ENCODE data around the gene ADGRL3. TPM values are rescaled to one million over a fixed set of nuclear protein-coding genes. Genes with fewer than 3 reads are reported as not detected.
A peak's percentile ranks its signal among the peaks of the same experiment; 100 is the strongest.

Gene ADGRL3
- total and polyA plus RNA-seq, 2 donors (not counting 1 experiment from before 2014, with no cell fraction given): under 0.01 to 0.05 TPM

DNA sequence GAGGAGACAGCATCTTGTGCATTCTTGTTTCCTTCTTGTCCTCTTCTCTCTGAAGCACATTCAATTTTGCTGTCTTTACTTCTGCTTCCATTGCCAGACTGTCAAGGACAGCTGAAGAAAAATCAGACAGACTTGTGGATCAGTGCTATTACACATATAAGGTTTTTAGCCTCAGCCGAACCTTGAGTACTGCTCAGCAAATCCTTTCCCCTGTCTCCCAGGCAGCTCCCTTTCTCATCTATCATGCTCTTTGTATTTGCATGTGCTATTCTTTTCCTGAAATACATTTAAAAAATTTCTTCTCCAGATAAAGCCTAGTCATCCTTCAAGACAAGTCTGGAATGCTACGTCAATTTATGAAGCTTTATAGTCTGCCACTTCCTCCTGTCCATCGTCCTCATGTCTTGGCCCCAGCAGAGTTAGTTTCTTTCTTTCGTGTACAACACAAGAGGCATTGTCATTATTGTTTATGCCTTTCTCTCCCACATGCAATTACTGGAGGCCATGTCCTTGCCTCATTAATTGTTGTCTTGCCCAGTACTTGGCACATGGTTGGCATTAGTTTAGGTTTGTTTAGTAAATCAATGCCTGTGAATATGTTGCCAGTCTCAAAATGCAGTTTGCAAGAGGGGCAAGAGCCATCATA is 45.1 kb downstream of the ADGRL3 start:
- Histone ChIP-seq H4K20me1 (ENCODE audit: control insufficient read depth, extremely low read depth, insufficient read depth, low read length) (no peaks in the 10 kb centered on the region), H3K4me2 (ENCODE audit: extremely low read depth, insufficient read depth, low read length) (no peak overlapping the region), H3K9ac (ENCODE audit: insufficient read depth, low read length) (no peak overlapping the region), H2AFZ (ENCODE audit: low read length) (no peak overlapping the region), H3K9me3 (ENCODE audit: control insufficient read depth, insufficient read depth, low read depth, low read length) (no peaks in the 10 kb centered on the region), H3K79me2 (ENCODE audit: control insufficient read depth, insufficient read depth, low read length) (no peaks in the 10 kb centered on the region), H3K4me1 (ENCODE audit: control insufficient read depth, extremely low read depth, insufficient read depth, low read length) (no peaks in the 10 kb centered on the region), H3K36me3 (ENCODE audit: control insufficient read depth, insufficient read depth, low read length) (no peaks in the 10 kb centered on the region), H3K27ac (ENCODE audit: insufficient read depth, low read length) (no peak overlapping the region), H3K4me3 (replicated peaks in 1 of 4; ENCODE audit: control extremely low read depth in 1 of 4, insufficient read depth in 1 of 4, low read depth in 3 of 4, low read length in 4 of 4) (no peak overlapping the region), H3K27me3 (ENCODE audit: control insufficient read depth, insufficient read depth, low read length) (no peaks in the 10 kb centered on the region)
- DNase-seq (ENCODE audit: low read depth in 2 of 2): no peak
- no peak for TF ChIP-seq EZH2 (IDR thresholded peaks at IDR 0.05; ENCODE audit: low read length, missing control alignments)
- TF ChIP-seq, protein P1, sequence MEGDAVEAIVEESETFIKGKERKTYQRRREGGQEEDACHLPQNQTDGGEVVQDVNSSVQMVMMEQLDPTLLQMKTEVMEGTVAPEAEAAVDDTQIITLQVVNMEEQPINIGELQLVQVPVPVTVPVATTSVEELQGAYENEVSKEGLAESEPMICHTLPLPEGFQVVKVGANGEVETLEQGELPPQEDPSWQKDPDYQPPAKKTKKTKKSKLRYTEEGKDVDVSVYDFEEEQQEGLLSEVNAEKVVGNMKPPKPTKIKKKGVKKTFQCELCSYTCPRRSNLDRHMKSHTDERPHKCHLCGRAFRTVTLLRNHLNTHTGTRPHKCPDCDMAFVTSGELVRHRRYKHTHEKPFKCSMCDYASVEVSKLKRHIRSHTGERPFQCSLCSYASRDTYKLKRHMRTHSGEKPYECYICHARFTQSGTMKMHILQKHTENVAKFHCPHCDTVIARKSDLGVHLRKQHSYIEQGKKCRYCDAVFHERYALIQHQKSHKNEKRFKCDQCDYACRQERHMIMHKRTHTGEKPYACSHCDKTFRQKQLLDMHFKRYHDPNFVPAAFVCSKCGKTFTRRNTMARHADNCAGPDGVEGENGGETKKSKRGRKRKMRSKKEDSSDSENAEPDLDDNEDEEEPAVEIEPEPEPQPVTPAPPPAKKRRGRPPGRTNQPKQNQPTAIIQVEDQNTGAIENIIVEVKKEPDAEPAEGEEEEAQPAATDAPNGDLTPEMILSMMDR (conservative IDR thresholded peaks at IDR 0.05 in 1 of 2, IDR thresholded peaks at IDR 0.05 in 1 of 2; ENCODE audit: low read depth in 1 of 2, low read length in 2 of 2): no peak

- H3K79me2 ChIP-seq (ENCODE audit: control insufficient read depth, insufficient read depth, low read length): no peaks in the 10 kb centered on the region
- H3K27ac ChIP-seq (ENCODE audit: insufficient read depth, low read length): no peak overlapping the region
- no peaks in the 10 kb centered on the region for H4K20me1 ChIP-seq (ENCODE audit: control insufficient read depth, extremely low read depth, insufficient read depth, low read length)
- no peak overlapping the region for H3K4me3 ChIP-seq (replicated peaks in 1 of 4; ENCODE audit: control extremely low read depth in 1 of 4, insufficient read depth in 1 of 4, low read depth in 3 of 4, low read length in 4 of 4)
- no peak overlapping the region for H3K9ac ChIP-seq (ENCODE audit: insufficient read depth, low read length)
- no peaks in the 10 kb centered on the region for H3K9me3 ChIP-seq (ENCODE audit: control insufficient read depth, insufficient read depth, low read depth, low read length)
- H3K4me2 ChIP-seq (ENCODE audit: extremely low read depth, insufficient read depth, low read length): no peak overlapping the region
- no peaks in the 10 kb centered on the region for H3K4me1 ChIP-seq (ENCODE audit: control insufficient read depth, extremely low read depth, insufficient read depth, low read length)
- no peaks in the 10 kb centered on the region for H3K36me3 ChIP-seq (ENCODE audit: control insufficient read depth, insufficient read depth, low read length)
- DNase-seq (ENCODE audit: low read depth in 2 of 2): peak in 1 of 2 donors; percentile 63
- no peaks in the 10 kb centered on the region for H3K27me3 ChIP-seq (ENCODE audit: control insufficient read depth, insufficient read depth, low read length)
- H2AFZ ChIP-seq (ENCODE audit: low read length): no peak overlapping the region
- TF ChIP-seq, protein P1 (conservative IDR thresholded peaks at IDR 0.05 in 1 of 2, IDR thresholded peaks at IDR 0.05 in 1 of 2; ENCODE audit: low read depth in 1 of 2, low read length in 2 of 2): no peak
- no peak for TF ChIP-seq EZH2 (IDR thresholded peaks at IDR 0.05; ENCODE audit: low read length, missing control alignments)
Observed at GRCh38 chr4:61246034-61246433, 45.9 kb downstream of the ADGRL3 start.

- Histone ChIP-seq H3K27me3 (ENCODE audit: control insufficient read depth, insufficient read depth, low read length) (no peaks in the 10 kb centered on the region), H3K27ac (ENCODE audit: insufficient read depth, low read length) (no peak overlapping the region), H3K4me3 (replicated peaks in 1 of 4; ENCODE audit: control extremely low read depth in 1 of 4, insufficient read depth in 1 of 4, low read depth in 3 of 4, low read length in 4 of 4) (no peak overlapping the region), H2AFZ (ENCODE audit: low read length) (no peak overlapping the region), H3K4me1 (ENCODE audit: control insufficient read depth, extremely low read depth, insufficient read depth, low read length) (no peaks in the 10 kb centered on the region), H3K79me2 (ENCODE audit: control insufficient read depth, insufficient read depth, low read length) (no peaks in the 10 kb centered on the region), H3K36me3 (ENCODE audit: control insufficient read depth, insufficient read depth, low read length) (no peaks in the 10 kb centered on the region), H3K4me2 (ENCODE audit: extremely low read depth, insufficient read depth, low read length) (no peak overlapping the region), H3K9me3 (ENCODE audit: control insufficient read depth, insufficient read depth, low read depth, low read length) (no peaks in the 10 kb centered on the region), H3K9ac (ENCODE audit: insufficient read depth, low read length) (no peak overlapping the region), H4K20me1 (ENCODE audit: control insufficient read depth, extremely low read depth, insufficient read depth, low read length) (no peaks in the 10 kb centered on the region)
- no peak for TF ChIP-seq EZH2 (IDR thresholded peaks at IDR 0.05; ENCODE audit: low read length, missing control alignments)
- TF ChIP-seq, protein P1 (conservative IDR thresholded peaks at IDR 0.05 in 1 of 2, IDR thresholded peaks at IDR 0.05 in 1 of 2; ENCODE audit: low read depth in 1 of 2, low read length in 2 of 2): no peak
- no peak for DNase-seq (ENCODE audit: low read depth in 2 of 2)
Observed at GRCh38 chr4:61248705-61249104, 48.6 kb downstream of the ADGRL3 start.
